Endothelial cell of umbilical vein (primary cell): ENCODE data around the gene SLC39A8. TPM values are rescaled to one million over a fixed set of nuclear protein-coding genes. Genes with fewer than 3 reads are reported as not detected.

Source experiments
- BruUV-seq: library from RNA; stranded (reverse); fragments of 400-500 nt; replicated peaks from 2 replicates; lab custom pipeline; 2021; lab: Mats Ljungman, UMichigan
- CTCF ChIA-PET: fragments of 300-600, 350-600 bp; sonication (Branson Sonifier 250); formaldehyde crosslinking; loops from one replicate; lab custom pipeline; 2021; ENCODE audit warnings: antibody characterized with exemption, inconsistent platforms; lab: Charles Lee
- POLR2A ChIA-PET: fragments of 300-600, 350-600 bp; sonication (Branson Sonifier 250); formaldehyde crosslinking; loops from one replicate; lab custom pipeline; 2021; ENCODE audit warnings: antibody characterized with exemption, inconsistent platforms; lab: Charles Lee
- DNase-seq: peaks from one replicate; pipeline ENCODE4 v3.0.0-alpha.2; 2011; ENCODE audit warnings: low read depth, low spot score
- FAIRE-seq: peaks from 2 replicates; lab custom pipeline; 2011; peaks lifted over from hg19 to GRCh38; lab: Jason Lieb, UNC
- H2AFZ ChIP-seq: 2 replicates; pipeline ENCODE4 v1.6.0; 2012; ENCODE audit warnings: low read depth, low read length, control low read depth, inconsistent platforms
- H3K27ac ChIP-seq: 2 replicates; pipeline ENCODE4 v1.5.1; 2011; ENCODE audit warnings: low read depth, mild to moderate bottlenecking, control low read depth, low read length, moderate library complexity; ENCODE audit not compliant: insufficient read depth
- H3K27me3 ChIP-seq, 2 experiments: 2 replicates each; pipeline versions ENCODE4 v1.6.0 to v1.6.1; 2011; ENCODE audit warnings: low read length in 2 of 2, mixed read lengths in 1 of 2; ENCODE audit not compliant: control insufficient read depth in 2 of 2, insufficient read depth in 2 of 2
- H3K36me3 ChIP-seq, 2 experiments: 2 replicates in 1 of 2; 3 replicates in 1 of 2; pipeline ENCODE4 v1.5.1; 2011; ENCODE audit warnings: low read length in 2 of 2, mild to moderate bottlenecking in 1 of 2, moderate library complexity in 1 of 2; ENCODE audit not compliant: control insufficient read depth in 2 of 2, insufficient read depth in 2 of 2; ENCODE audit errors: extremely low read depth in 1 of 2
- H3K4me1 ChIP-seq: 3 replicates; pipeline ENCODE4 v1.5.1; 2011; ENCODE audit warnings: mild to moderate bottlenecking, low read length; ENCODE audit not compliant: control insufficient read depth, insufficient read depth; ENCODE audit errors: extremely low read depth
- H3K4me2 ChIP-seq: 2 replicates; pipeline ENCODE4 v1.6.1; 2011; ENCODE audit warnings: low read length, control low read depth, mixed read lengths; ENCODE audit not compliant: insufficient read depth
- H3K4me3 ChIP-seq, 3 experiments: fragments of 200-600 bp in 1 of 3; sonication (generic), shearing (Covaris generic) in 1 of 3; replicated peaks in 1 of 3; 2 replicates each; pipeline ENCODE4 v1.5.1; 2011 to 2016; ENCODE audit warnings: control low read depth in 3 of 3, low read length in 3 of 3, mild to moderate bottlenecking in 2 of 3, inconsistent platforms in 1 of 3, low read depth in 1 of 3, moderate library complexity in 1 of 3; ENCODE audit not compliant: insufficient read depth in 1 of 3
- H3K79me2 ChIP-seq: 2 replicates; pipeline ENCODE4 v1.6.0; 2012; ENCODE audit warnings: low read length, inconsistent platforms; ENCODE audit not compliant: control insufficient read depth, insufficient read depth
- H3K9ac ChIP-seq: replicated peaks from 2 replicates; pipeline ENCODE3; 2011; ENCODE audit warnings: low read length, control low read depth; ENCODE audit not compliant: insufficient read depth; ENCODE audit errors: extremely low read depth
- H3K9me1 ChIP-seq: replicated peaks from 3 replicates; pipeline ENCODE4 v1.6.0; 2011; ENCODE audit warnings: mild to moderate bottlenecking, low read length; ENCODE audit not compliant: control insufficient read depth, insufficient read depth; ENCODE audit errors: extremely low read depth
- H3K9me3 ChIP-seq: replicated peaks from 2 replicates; pipeline ENCODE4 v1.5.1; 2012; ENCODE audit warnings: low read length, inconsistent platforms; ENCODE audit not compliant: control insufficient read depth, insufficient read depth
- H4K20me1 ChIP-seq: replicated peaks from 2 replicates; pipeline ENCODE3; 2011; ENCODE audit warnings: mild to moderate bottlenecking, low read length; ENCODE audit not compliant: control insufficient read depth, insufficient read depth; ENCODE audit errors: extremely low read depth
- EZH2 ChIP-seq: IDR thresholded peaks from 2 replicates; pipeline ENCODE4 v1.6.1; 2012; ENCODE audit warnings: borderline replicate concordance, low read depth, mild to moderate bottlenecking, moderate library complexity, low read length, inconsistent platforms; ENCODE audit not compliant: severe bottlenecking
- FOS ChIP-seq: IDR thresholded peaks from 2 replicates; pipeline ENCODE4 v1.6.1; 2011; ENCODE audit warnings: mild to moderate bottlenecking, low read length, moderate library complexity, borderline replicate concordance; ENCODE audit not compliant: insufficient read depth
- GATA2 ChIP-seq: IDR thresholded peaks from 2 replicates; pipeline ENCODE4 v1.7.0; 2011; ENCODE audit warnings: low read depth, mild to moderate bottlenecking, moderate library complexity, mixed read lengths, low read length; ENCODE audit not compliant: insufficient read length, insufficient read depth
- JUN ChIP-seq: IDR thresholded peaks from 2 replicates; pipeline ENCODE4 v1.6.1; 2011; ENCODE audit warnings: borderline replicate concordance, low read depth; ENCODE audit not compliant: insufficient read length, insufficient read depth
- MYC ChIP-seq: IDR thresholded peaks from one replicate; pipeline ENCODE4 v1.6.1; 2011; ENCODE audit warnings: mild to moderate bottlenecking, low read depth, low read length
- POLR2A ChIP-seq: IDR thresholded peaks from 2 replicates; pipeline ENCODE4 v1.6.1; 2012; ENCODE audit warnings: low read depth, mild to moderate bottlenecking, control low read depth, low read length
- POLR2AphosphoS5 ChIP-seq: IDR thresholded peaks from 2 replicates; pipeline ENCODE4 v1.6.1; 2012; ENCODE audit warnings: low read depth, mild to moderate bottlenecking, control low read depth, low read length, moderate library complexity; ENCODE audit not compliant: insufficient read depth
- dilution Hi-C: fragments of 300-500 bp; cut with MboI; formaldehyde crosslinking; loops from one replicate; pipeline ENCODE4 v1.15.0; 2019; ENCODE audit warnings: low sequenced_read_pairs; ENCODE audit not compliant: extremely low pct_ligation_motif_present
- intact Hi-C: fragments of 100-400 bp; cut with micrococcal nuclease; formaldehyde crosslinking; loops from one replicate; pipeline ENCODE4 v1.10.0; 2022
- polyA plus RNA-seq, 4 experiments: library from polyadenylated mRNA; depleted of rRNA in 3 of 4; stranded (reverse) in 3 of 4; unstranded in 1 of 4; fragments of >200 nt; gene quantifications; 2 replicates each; pipeline versions ENCODE4 v1.2.1 to v1.2.3, GENCODE V29; 2011 to 2012; ENCODE audit warnings: missing spikeins in 1 of 4
- total RNA-seq: library from RNA; stranded (reverse); gene quantifications from 2 replicates; pipeline ENCODE4 v1.2.3, GENCODE V29; 2021
- TF ChIP-seq, protein P1 (sequence below): IDR thresholded peaks from 2 replicates; pipeline ENCODE4 v1.6.1; 2011; ENCODE audit not compliant: insufficient read depth, insufficient read length
- TF ChIP-seq, protein P2 (sequence below), 2 donors: IDR thresholded peaks; 1 replicate in 1 of 2; 2 replicates in 1 of 2; pipeline ENCODE4 v1.5.1; 2011; ENCODE audit warnings: low read length in 2 of 2, mild to moderate bottlenecking in 2 of 2, moderate library complexity in 2 of 2, control low read depth in 1 of 2, inconsistent platforms in 1 of 2, low read depth in 1 of 2; ENCODE audit not compliant: insufficient read depth in 1 of 2; ENCODE audit errors: extremely low read depth in 1 of 2

The SLC39A8 gene
- total and polyA plus RNA-seq, 2 donors (not counting 3 experiments of a cell fraction or from before 2014, with no cell fraction given) = 1.7 to 6.7 TPM

DNA sequence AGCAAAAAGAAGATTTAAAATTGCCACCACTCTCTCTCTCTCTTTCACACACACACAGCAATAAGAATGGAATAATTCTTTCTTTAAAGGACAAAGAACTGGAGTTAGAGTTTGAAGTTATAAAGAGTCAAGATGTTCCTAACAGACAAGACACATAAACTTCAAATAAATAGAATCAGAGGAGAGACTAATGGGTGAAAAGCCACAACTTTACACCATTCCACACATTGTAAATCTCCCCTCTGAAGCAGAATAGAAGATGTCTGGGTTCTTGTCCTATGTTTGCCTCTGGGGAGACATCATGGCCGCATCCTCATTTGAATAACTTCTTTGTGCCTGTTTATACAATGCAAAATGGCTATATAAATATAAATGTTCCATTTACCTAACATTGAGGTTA lies 39.6 kb downstream of the SLC39A8 start:
- ChIA-PET POLR2A (no interaction called here), CTCF (no interaction called here)
- dilution Hi-C loops = no loop called here
- no peak overlapping the region for H2AFZ ChIP-seq
- no peak overlapping the region for H3K4me3 ChIP-seq
- no peaks in the 10 kb centered on the region for H3K9me1 ChIP-seq
- no peaks in the 10 kb centered on the region for H3K4me1 ChIP-seq
- H3K27ac ChIP-seq = no peak overlapping the region
- no peak overlapping the region for H3K9ac ChIP-seq
- no peaks in the 10 kb centered on the region for H3K79me2 ChIP-seq
- no peaks in the 10 kb centered on the region for H3K27me3 ChIP-seq
- H3K36me3 ChIP-seq = no peaks in the 10 kb centered on the region
- no peak for TF ChIP-seq FOS
- TF ChIP-seq EZH2 = no peak
- TF ChIP-seq, protein P1, sequence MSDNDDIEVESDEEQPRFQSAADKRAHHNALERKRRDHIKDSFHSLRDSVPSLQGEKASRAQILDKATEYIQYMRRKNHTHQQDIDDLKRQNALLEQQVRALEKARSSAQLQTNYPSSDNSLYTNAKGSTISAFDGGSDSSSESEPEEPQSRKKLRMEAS = no peak
- DNase-seq = no peak
- intact Hi-C loops = no loop called here
- H3K4me2 ChIP-seq = no peak overlapping the region
- FAIRE-seq = no peak
- H3K9me3 ChIP-seq = no peaks in the 10 kb centered on the region
- no TSS peak for BruUV-seq
- H4K20me1 ChIP-seq = no peaks in the 10 kb centered on the region

DNA sequence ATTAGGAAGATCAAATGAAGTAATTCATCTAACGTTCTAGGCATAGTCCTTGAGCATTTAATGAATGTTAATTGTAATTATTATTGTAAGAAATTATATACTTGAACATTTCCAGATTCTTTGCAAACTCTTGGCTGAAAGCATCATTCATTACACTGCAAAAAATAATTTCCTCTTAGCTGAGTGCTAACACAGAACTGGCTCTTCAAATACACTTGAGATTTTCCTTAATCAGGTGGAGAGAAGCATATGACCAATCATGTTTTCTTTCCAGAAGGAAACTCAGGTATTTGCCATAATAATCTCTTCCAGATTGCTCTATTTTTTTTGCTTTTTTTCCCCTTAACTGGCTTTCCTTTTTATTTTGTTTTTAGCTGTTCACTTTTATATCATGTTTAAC lies 42.5 kb downstream of the SLC39A8 start:
- ChIA-PET POLR2A (no interaction called here), CTCF (interaction anchor here (0.9 to 1.3 kb wide), 2 partner anchors 13 to 16 kb away, joined by 3 to 5 read pairs; no protein-coding TSS in a partner anchor)
- no peaks in the 10 kb centered on the region for H3K36me3 ChIP-seq
- no TSS peak for BruUV-seq
- intact Hi-C loops = no loop called here
- TF ChIP-seq EZH2 (no peak), FOS (no peak), POLR2AphosphoS5 (no peak), POLR2A (no peak), MYC (no peak), JUN (no peak), GATA2 (no peak)
- TF ChIP-seq, protein P1 = no peak
- TF ChIP-seq, protein P2, sequence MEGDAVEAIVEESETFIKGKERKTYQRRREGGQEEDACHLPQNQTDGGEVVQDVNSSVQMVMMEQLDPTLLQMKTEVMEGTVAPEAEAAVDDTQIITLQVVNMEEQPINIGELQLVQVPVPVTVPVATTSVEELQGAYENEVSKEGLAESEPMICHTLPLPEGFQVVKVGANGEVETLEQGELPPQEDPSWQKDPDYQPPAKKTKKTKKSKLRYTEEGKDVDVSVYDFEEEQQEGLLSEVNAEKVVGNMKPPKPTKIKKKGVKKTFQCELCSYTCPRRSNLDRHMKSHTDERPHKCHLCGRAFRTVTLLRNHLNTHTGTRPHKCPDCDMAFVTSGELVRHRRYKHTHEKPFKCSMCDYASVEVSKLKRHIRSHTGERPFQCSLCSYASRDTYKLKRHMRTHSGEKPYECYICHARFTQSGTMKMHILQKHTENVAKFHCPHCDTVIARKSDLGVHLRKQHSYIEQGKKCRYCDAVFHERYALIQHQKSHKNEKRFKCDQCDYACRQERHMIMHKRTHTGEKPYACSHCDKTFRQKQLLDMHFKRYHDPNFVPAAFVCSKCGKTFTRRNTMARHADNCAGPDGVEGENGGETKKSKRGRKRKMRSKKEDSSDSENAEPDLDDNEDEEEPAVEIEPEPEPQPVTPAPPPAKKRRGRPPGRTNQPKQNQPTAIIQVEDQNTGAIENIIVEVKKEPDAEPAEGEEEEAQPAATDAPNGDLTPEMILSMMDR (IDR thresholded peaks at IDR 0.05; ENCODE audit: extremely low read depth in 1 of 2, insufficient read depth in 1 of 2, low read depth in 1 of 2, low read length in 2 of 2) = no peak
- H3K27me3 ChIP-seq = no peaks in the 10 kb centered on the region
- FAIRE-seq (no peak), DNase-seq (no peak)
- H3K4me3 ChIP-seq = no peak overlapping the region
- H2AFZ ChIP-seq = no peak overlapping the region
- dilution Hi-C loops = no loop called here
- H4K20me1 ChIP-seq = no peaks in the 10 kb centered on the region
- no peaks in the 10 kb centered on the region for H3K9me1 ChIP-seq
- H3K79me2 ChIP-seq = no peaks in the 10 kb centered on the region
- no peaks in the 10 kb centered on the region for H3K9me3 ChIP-seq
- H3K4me1 ChIP-seq = no peaks in the 10 kb centered on the region
- no peak overlapping the region for H3K9ac ChIP-seq
- no peak overlapping the region for H3K4me2 ChIP-seq
- H3K27ac ChIP-seq = no peak overlapping the region
